ENCODE measurements around the gene MAP6. TPM values are rescaled to one million over a fixed set of nuclear protein-coding genes. Genes with fewer than 3 reads are reported as not detected.

The MAP6 gene
- total RNA-seq, 1 donor from 2014 or later, result 26.4 TPM

DNA sequence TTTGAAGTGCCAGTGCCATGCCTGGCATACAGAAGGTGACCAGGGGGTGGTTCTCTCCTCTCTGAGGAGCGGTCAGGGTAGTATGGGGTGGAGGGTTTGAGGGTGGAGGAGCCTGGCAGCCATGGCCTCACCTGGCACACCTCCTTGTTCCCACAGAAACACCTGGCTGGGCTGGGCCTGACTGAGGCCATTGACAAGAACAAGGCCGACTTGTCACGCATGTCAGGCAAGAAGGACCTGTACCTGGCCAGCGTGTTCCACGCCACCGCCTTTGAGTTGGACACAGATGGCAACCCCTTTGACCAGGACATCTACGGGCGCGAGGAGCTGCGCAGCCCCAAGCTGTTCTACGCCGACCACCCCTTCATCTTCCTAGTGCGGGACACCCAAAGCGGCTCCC, 97.2 kb downstream of the MAP6 start:
- Mint-ChIP-seq H3K36me3 (ENCODE audit: low read depth) (peaks cover 39% of the 10 kb centered on the region), H3K9me3 (ENCODE audit: low read depth) (no peaks in the 10 kb centered on the region), H3K27ac (ENCODE audit: unreplicated experiment) (peak overlapping the region; percentile 54), H3K4me1 (ENCODE audit: low read depth) (peaks cover 40% of the 10 kb centered on the region), H3K4me3 (ENCODE audit: unreplicated experiment) (no peak overlapping the region), H3K27me3 (ENCODE audit: low read depth) (no peaks in the 10 kb centered on the region)
- no peak for DNase-seq (ENCODE audit: low spot score)
- TF ChIP-seq, protein P1, sequence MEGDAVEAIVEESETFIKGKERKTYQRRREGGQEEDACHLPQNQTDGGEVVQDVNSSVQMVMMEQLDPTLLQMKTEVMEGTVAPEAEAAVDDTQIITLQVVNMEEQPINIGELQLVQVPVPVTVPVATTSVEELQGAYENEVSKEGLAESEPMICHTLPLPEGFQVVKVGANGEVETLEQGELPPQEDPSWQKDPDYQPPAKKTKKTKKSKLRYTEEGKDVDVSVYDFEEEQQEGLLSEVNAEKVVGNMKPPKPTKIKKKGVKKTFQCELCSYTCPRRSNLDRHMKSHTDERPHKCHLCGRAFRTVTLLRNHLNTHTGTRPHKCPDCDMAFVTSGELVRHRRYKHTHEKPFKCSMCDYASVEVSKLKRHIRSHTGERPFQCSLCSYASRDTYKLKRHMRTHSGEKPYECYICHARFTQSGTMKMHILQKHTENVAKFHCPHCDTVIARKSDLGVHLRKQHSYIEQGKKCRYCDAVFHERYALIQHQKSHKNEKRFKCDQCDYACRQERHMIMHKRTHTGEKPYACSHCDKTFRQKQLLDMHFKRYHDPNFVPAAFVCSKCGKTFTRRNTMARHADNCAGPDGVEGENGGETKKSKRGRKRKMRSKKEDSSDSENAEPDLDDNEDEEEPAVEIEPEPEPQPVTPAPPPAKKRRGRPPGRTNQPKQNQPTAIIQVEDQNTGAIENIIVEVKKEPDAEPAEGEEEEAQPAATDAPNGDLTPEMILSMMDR (IDR thresholded peaks at IDR 0.05), result no peak

DNA sequence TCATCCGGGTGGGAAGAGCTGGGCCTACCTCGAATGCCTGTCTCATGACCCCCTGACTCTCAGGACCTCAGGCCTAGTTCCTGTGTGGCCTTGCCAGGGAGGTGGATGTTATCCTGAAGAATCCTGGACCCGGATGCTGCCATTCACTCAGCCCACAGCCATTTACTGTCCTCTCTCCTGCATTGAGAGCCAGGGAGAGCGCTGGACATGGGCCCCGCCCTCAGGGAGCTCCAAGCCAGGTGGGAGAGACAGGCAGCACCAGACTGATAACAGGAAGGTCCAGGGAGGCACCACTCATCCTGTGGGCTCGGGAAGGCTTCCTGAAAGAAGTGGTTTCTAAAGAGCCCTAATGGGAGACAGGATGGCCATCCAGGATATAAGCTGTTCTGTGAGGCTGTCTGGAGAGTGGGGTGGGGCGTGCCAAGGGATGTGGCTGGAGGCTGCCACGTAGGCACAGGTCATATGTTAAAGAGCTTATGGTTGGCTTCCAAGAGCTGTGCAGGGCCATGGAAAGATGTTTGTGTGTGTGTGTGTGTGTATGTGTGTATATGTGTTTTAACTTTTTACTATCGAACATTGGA, 98.2 kb downstream of the MAP6 start:
- Mint-ChIP-seq H3K27me3 (ENCODE audit: low read depth) (no peaks in the 10 kb centered on the region), H3K27ac (ENCODE audit: unreplicated experiment) (peak overlapping the region; percentile 55), H3K4me1 (ENCODE audit: low read depth) (peaks cover 38% of the 10 kb centered on the region), H3K36me3 (ENCODE audit: low read depth) (peaks cover 43% of the 10 kb centered on the region), H3K9me3 (ENCODE audit: low read depth) (no peaks in the 10 kb centered on the region), H3K4me3 (ENCODE audit: unreplicated experiment) (no peak overlapping the region)
- DNase-seq (ENCODE audit: low spot score), result no peak
- TF ChIP-seq, protein P1 (IDR thresholded peaks at IDR 0.05), result no peak

GRCh38 chr11:75568616-75569219, 100.1 kb downstream of the MAP6 start:
- no peak overlapping the region for H3K4me3 Mint-ChIP-seq (ENCODE audit: unreplicated experiment)

GRCh38 chr11:75567971-75568370, 100.9 kb downstream of the MAP6 start:
- H3K27me3 Mint-ChIP-seq (ENCODE audit: low read depth), result no peaks in the 10 kb centered on the region
- TF ChIP-seq, protein P1 (IDR thresholded peaks at IDR 0.05), result no peak
- peak overlapping the region; percentile 19 for H3K4me3 Mint-ChIP-seq (ENCODE audit: unreplicated experiment)
- H3K27ac Mint-ChIP-seq (ENCODE audit: unreplicated experiment), result peak overlapping the region; percentile 65
- peaks cover 50% of the 10 kb centered on the region for H3K36me3 Mint-ChIP-seq (ENCODE audit: low read depth)
- peaks cover 47% of the 10 kb centered on the region for H3K4me1 Mint-ChIP-seq (ENCODE audit: low read depth)
- no peak for DNase-seq (ENCODE audit: low spot score)
- H3K9me3 Mint-ChIP-seq (ENCODE audit: low read depth), result no peaks in the 10 kb centered on the region

More at GRCh38 chr11:75568616-75569219, 100.1 kb downstream of the MAP6 start:
- peaks cover 50% of the 10 kb centered on the region for H3K4me1 Mint-ChIP-seq (ENCODE audit: low read depth)
- no peak for DNase-seq (ENCODE audit: low spot score)
- H3K36me3 Mint-ChIP-seq (ENCODE audit: low read depth), result peaks cover 44% of the 10 kb centered on the region
- H3K27ac Mint-ChIP-seq (ENCODE audit: unreplicated experiment), result peak overlapping the region; percentile 57
- H3K9me3 Mint-ChIP-seq (ENCODE audit: low read depth), result no peaks in the 10 kb centered on the region
- TF ChIP-seq, protein P1 (IDR thresholded peaks at IDR 0.05), result no peak
- no peaks in the 10 kb centered on the region for H3K27me3 Mint-ChIP-seq (ENCODE audit: low read depth)

DNA sequence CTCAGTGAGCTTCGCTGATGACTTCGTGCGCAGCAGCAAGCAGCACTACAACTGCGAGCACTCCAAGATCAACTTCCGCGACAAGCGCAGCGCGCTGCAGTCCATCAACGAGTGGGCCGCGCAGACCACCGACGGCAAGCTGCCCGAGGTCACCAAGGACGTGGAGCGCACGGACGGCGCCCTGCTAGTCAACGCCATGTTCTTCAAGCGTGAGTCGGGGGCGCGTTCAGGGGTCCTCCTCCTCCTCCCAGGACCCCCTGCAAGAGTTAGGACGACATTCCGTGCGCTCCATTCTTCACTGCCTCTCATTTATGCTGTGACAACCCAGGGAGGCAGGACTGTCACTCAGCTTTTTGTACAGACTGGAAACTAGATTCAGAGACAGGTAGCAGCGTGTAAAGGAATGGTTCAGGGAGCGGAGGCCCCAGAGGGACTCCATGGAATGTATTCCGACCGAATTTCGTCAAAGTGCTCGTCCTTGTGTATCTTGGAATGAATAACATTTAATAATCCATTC, 102.0 kb downstream of the MAP6 start:
- peaks cover 45% of the 10 kb centered on the region for H3K36me3 Mint-ChIP-seq (ENCODE audit: low read depth)
- H3K27me3 Mint-ChIP-seq (ENCODE audit: low read depth), result no peaks in the 10 kb centered on the region
- H3K27ac Mint-ChIP-seq (ENCODE audit: unreplicated experiment), result peak overlapping the region; percentile 55
- peaks cover 47% of the 10 kb centered on the region for H3K4me1 Mint-ChIP-seq (ENCODE audit: low read depth)
- TF ChIP-seq, protein P1 (IDR thresholded peaks at IDR 0.05), result no peak
- no peaks in the 10 kb centered on the region for H3K9me3 Mint-ChIP-seq (ENCODE audit: low read depth)
- peak overlapping the region; percentile 6 for H3K4me3 Mint-ChIP-seq (ENCODE audit: unreplicated experiment)
- DNase-seq (ENCODE audit: low spot score), result no peak

Measured in chondrocyte (in vitro differentiated cells).